B cell (primary cell): ENCODE data around the gene TNNT3. TPM values are rescaled to one million over a fixed set of nuclear protein-coding genes. Genes with fewer than 3 reads are reported as not detected.
A peak's percentile ranks its signal among the peaks of the same experiment; 100 is the strongest.
"Not testable (repeated sequence)": the region's sequence is repeated elsewhere in the genome, so short reads cannot be mapped to it uniquely, and the experiment has no call there.

Experiments used
- ATAC-seq: fragments of 200-7000 bp; cut with Tn5 transposase; one replicate; pipeline ENCODE4 v1.10.0; 2021; ENCODE audit warnings: low read depth, mild to moderate bottlenecking, moderate number of reproducible peaks, moderate library complexity
- CTCF ChIA-PET: fragments of 350-600 bp; sonication (Branson Sonifier 250); formaldehyde crosslinking; loops from one replicate; lab custom pipeline; 2021; ENCODE audit warnings: antibody characterized with exemption, inconsistent platforms; lab: Charles Lee
- POLR2A ChIA-PET: fragments of 350-600 bp; sonication (Branson Sonifier 250); formaldehyde crosslinking; loops from one replicate; lab custom pipeline; 2021; ENCODE audit warnings: antibody characterized with exemption; lab: Charles Lee
- DNase-seq: peaks from one replicate; pipeline ENCODE4 v3.0.0; 2013
- H2AFZ ChIP-seq: 2 replicates; pipeline ENCODE4 v1.6.1; 2012; ENCODE audit warnings: mild to moderate bottlenecking, low read depth, low read length; ENCODE audit not compliant: insufficient read depth, poor library complexity, severe bottlenecking
- H3K27ac ChIP-seq, 2 donors: 1 replicate in 1 of 2; 2 replicates in 1 of 2; pipeline ENCODE4 v1.5.1; 2012 to 2013; ENCODE audit warnings: low read length in 2 of 2, mild to moderate bottlenecking in 2 of 2, moderate library complexity in 1 of 2
- H3K27me3 ChIP-seq, 4 experiments: fragments of 200-600 bp in 1 of 4; sonication (generic) in 1 of 4; replicated peaks in 1 of 4; 1 replicate in 2 of 4; 2 replicates in 2 of 4; pipeline versions ENCODE4 v1.6.1 to v1.7.0; 2013 to 2016; ENCODE audit warnings: low read length in 3 of 4, mild to moderate bottlenecking in 2 of 4, mixed read lengths in 1 of 4, moderate library complexity in 1 of 4; ENCODE audit not compliant: insufficient read depth in 4 of 4, control insufficient read depth in 3 of 4; ENCODE audit errors: control extremely low read depth in 1 of 4
- H3K36me3 ChIP-seq, 2 experiments: replicated peaks in 1 of 2; 1 replicate in 1 of 2; 2 replicates in 1 of 2; pipeline versions ENCODE4 v1.6.1 to v1.7.1; 2013; ENCODE audit warnings: low read length in 1 of 2; ENCODE audit not compliant: insufficient read depth in 2 of 2, control insufficient read depth in 1 of 2; ENCODE audit errors: control extremely low read depth in 1 of 2, extremely low read depth in 1 of 2
- H3K4me1 ChIP-seq, 2 donors: fragments of 200-600 bp in 1 of 2; sonication (generic) in 1 of 2; 1 replicate in 1 of 2; 2 replicates in 1 of 2; pipeline versions ENCODE4 v1.5.1 to v1.6.1; 2013 to 2017; ENCODE audit warnings: low read length in 2 of 2; ENCODE audit not compliant: control insufficient read depth in 2 of 2, insufficient read depth in 2 of 2
- H3K4me2 ChIP-seq: replicated peaks from 2 replicates; pipeline ENCODE3; 2012; ENCODE audit warnings: mild to moderate bottlenecking, low read depth, low read length; ENCODE audit not compliant: poor library complexity, severe bottlenecking
- H3K4me3 ChIP-seq, 5 experiments: fragments of 200-600 bp in 1 of 5; sonication (generic) in 1 of 5; 1 replicate in 3 of 5; 2 replicates in 2 of 5; pipeline versions ENCODE4 v1.5.1 to v1.7.0; 2011 to 2016; ENCODE audit warnings: low read length in 4 of 5, mild to moderate bottlenecking in 4 of 5, low read depth in 2 of 5, control low read depth in 1 of 5, moderate library complexity in 1 of 5; ENCODE audit not compliant: insufficient read depth in 1 of 5; ENCODE audit errors: control extremely low read depth in 1 of 5, extremely low read depth in 1 of 5
- H3K79me2 ChIP-seq: fragments of 200-600 bp; sonication (generic); one replicate; pipeline ENCODE4 v1.6.0; 2016; ENCODE audit warnings: low read length; ENCODE audit not compliant: control insufficient read depth, insufficient read depth
- H3K9ac ChIP-seq: fragments of 200-600 bp; sonication (generic); 2 replicates; pipeline ENCODE4 v1.6.1; 2017; ENCODE audit warnings: mild to moderate bottlenecking, low read length, moderate library complexity
- H3K9me3 ChIP-seq, 3 donors: one replicate each; pipeline versions ENCODE4 v1.6.1 to v1.7.1; 2013; ENCODE audit warnings: low read length in 2 of 3; ENCODE audit not compliant: control insufficient read depth in 2 of 3, insufficient read depth in 1 of 3; ENCODE audit errors: control extremely low read depth in 1 of 3
- H4K20me1 ChIP-seq: 2 replicates; pipeline ENCODE4 v1.6.0; 2012; ENCODE audit warnings: mild to moderate bottlenecking, low read length; ENCODE audit not compliant: insufficient read depth, control insufficient read depth, poor library complexity, severe bottlenecking
- H3K27ac Mint-ChIP-seq: one replicate; pipeline ENCODE4 v1.8.0; 2021; ENCODE audit warnings: mixed read lengths
- H3K27me3 Mint-ChIP-seq: one replicate; pipeline ENCODE4 v1.8.0; 2021; ENCODE audit warnings: mixed read lengths
- H3K4me1 Mint-ChIP-seq: one replicate; pipeline ENCODE4 v1.8.0; 2021; ENCODE audit warnings: mixed read lengths
- H3K4me3 Mint-ChIP-seq: one replicate; pipeline ENCODE4 v1.8.0; 2021; ENCODE audit warnings: mixed read lengths
- H3K9me3 Mint-ChIP-seq: one replicate; pipeline ENCODE4 v1.8.0; 2022; ENCODE audit warnings: mixed read lengths; ENCODE audit not compliant: insufficient read depth
- EZH2 ChIP-seq: IDR thresholded peaks from 2 replicates; pipeline ENCODE4 v1.6.1; 2012; ENCODE audit warnings: borderline replicate concordance, low read depth, mild to moderate bottlenecking, moderate library complexity, low read length; ENCODE audit not compliant: insufficient read depth, poor library complexity, severe bottlenecking
- WGBS: methylation state at CpG from one replicate; pipeline ENCODE4 v1.1.5; 2013; ENCODE audit warnings: missing lambda C conversion rate; ENCODE audit not compliant: insufficient coverage; 5-methylcytosine and 5-hydroxymethylcytosine counted together
- intact Hi-C: fragments of 100-400 bp; cut with micrococcal nuclease; formaldehyde crosslinking; loops from one replicate; pipeline ENCODE4 v1.10.0; 2022
- polyA plus RNA-seq: library from polyadenylated mRNA; depleted of rRNA; stranded (reverse); fragments of >200 nt; gene quantifications from 2 replicates; pipeline ENCODE4 v1.2.3, GENCODE V29; 2012
- total RNA-seq, 2 donors: library from RNA; stranded (reverse); fragments of 120-200 nt in 1 of 2; gene quantifications; 1 replicate in 1 of 2; 2 replicates in 1 of 2; pipeline versions ENCODE4 v1.2.3 to v1.2.4, GENCODE V29; 2013 to 2022
- TF ChIP-seq, protein P1 (sequence below): fragments of 200-600 bp; IDR thresholded peaks from one replicate; pipeline ENCODE4 v1.8.0; 2022; ENCODE audit warnings: antibody characterized with exemption, mild to moderate bottlenecking

Gene TNNT3
- total and polyA plus RNA-seq, 2 donors (not counting 1 experiment from before 2014, with no cell fraction given): 2.5 to 10.0 TPM

DNA sequence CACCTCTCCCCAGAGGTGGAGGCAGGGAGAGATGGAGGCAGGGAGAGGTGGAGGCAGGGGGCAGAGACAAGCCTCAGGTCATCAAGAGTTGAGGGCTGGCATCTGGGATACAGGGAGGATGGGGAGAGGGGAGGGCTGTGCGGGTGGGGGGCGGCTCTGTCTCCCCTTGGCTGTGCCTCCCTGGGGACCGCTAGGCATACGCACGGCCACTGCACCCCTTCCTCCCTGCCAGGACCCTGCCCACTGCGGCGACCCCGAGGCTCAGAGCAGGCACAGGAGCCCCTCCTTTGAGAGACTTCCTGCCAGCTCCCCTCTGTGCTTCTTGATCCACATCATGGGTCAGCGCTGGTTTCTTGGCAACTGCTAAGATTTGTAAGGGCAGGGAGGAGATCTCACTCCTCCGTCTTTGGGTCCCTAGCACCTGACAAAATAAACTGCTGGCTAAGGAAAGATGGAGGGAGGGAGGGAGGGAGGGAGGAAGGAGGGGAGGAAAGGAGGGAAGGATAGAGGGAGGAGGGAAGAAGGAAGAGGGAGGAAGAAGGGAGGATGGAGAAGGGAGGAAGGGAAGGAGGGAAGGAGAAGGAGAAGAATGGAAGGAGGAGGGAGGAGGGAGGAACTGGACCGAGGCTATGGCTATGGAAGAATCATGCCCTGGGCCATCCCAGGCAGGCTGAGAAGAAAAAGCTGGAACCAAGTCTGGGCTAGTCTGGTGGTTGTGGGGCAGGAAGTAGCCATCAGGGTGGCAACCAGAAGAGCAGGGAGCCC, 46.3 kb upstream of the TNNT3 start:
- no peak overlapping the region for H3K4me3 Mint-ChIP-seq
- no peak for DNase-seq
- no peak overlapping the region for H3K9ac ChIP-seq
- peaks cover 61% of the 10 kb centered on the region for H3K4me1 Mint-ChIP-seq
- WGBS: 86% methylated on average over 7 of the region's 11 CpGs
- no peak for ATAC-seq
- CTCF ChIA-PET: interaction anchor here (1.1 kb wide), 1 partner anchor 9 kb away, joined by 5 read pairs; no protein-coding TSS in a partner anchor
- peaks cover 100% of the 10 kb centered on the region for H4K20me1 ChIP-seq
- peak overlapping the region in 1 of 2 donors; percentile 62 for H3K27ac ChIP-seq
- H3K4me1 ChIP-seq: peaks cover 34 to 85% of the 10 kb centered on the region in 2 donors
- POLR2A ChIA-PET: interaction anchor here (0.7 kb wide), 1 partner anchor 25 kb away, joined by 7 read pairs; no protein-coding TSS in a partner anchor
- H3K9me3 ChIP-seq: no peaks in the 10 kb centered on the region
- no peak for TF ChIP-seq EZH2
- TF ChIP-seq, protein P1, sequence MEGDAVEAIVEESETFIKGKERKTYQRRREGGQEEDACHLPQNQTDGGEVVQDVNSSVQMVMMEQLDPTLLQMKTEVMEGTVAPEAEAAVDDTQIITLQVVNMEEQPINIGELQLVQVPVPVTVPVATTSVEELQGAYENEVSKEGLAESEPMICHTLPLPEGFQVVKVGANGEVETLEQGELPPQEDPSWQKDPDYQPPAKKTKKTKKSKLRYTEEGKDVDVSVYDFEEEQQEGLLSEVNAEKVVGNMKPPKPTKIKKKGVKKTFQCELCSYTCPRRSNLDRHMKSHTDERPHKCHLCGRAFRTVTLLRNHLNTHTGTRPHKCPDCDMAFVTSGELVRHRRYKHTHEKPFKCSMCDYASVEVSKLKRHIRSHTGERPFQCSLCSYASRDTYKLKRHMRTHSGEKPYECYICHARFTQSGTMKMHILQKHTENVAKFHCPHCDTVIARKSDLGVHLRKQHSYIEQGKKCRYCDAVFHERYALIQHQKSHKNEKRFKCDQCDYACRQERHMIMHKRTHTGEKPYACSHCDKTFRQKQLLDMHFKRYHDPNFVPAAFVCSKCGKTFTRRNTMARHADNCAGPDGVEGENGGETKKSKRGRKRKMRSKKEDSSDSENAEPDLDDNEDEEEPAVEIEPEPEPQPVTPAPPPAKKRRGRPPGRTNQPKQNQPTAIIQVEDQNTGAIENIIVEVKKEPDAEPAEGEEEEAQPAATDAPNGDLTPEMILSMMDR: no peak
- no peaks in the 10 kb centered on the region for H3K9me3 Mint-ChIP-seq
- H3K4me2 ChIP-seq: peak overlapping the region; percentile 12
- peaks cover 92% of the 10 kb centered on the region for H3K79me2 ChIP-seq
- H3K27me3 Mint-ChIP-seq: no peaks in the 10 kb centered on the region
- H3K4me3 ChIP-seq: no peak overlapping the region
- peak overlapping the region; percentile 59 for H3K27ac Mint-ChIP-seq
- peaks cover 0 to 17% of the 10 kb centered on the region in 2 experiments for H3K36me3 ChIP-seq
- intact Hi-C loops: no loop called here
- H3K27me3 ChIP-seq: no peaks in the 10 kb centered on the region
- H2AFZ ChIP-seq: no peak overlapping the region

DNA sequence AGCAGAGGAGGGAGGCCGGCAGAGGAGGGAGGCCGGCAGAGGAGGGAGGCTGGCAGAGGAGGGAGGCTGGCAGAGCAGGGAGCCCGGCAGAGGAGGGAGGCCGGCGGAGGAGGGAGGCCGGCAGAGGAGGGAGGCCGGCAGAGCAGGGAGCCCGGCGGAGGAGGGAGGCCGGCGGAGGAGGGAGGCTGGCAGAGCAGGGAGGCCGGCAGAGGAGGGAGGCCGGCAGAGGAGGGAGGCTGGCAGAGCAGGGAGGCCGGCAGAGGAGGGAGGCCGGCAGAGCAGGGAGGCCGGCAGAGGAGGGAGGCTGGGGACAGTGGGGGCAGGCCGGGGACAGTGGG, 45.7 kb upstream of the TNNT3 start:
- 89% methylated on average over 11 of the region's 17 CpGs for WGBS
- H3K9me3 ChIP-seq, H3K27me3 Mint-ChIP-seq, intact Hi-C loops, H3K4me3 ChIP-seq, H3K27me3 ChIP-seq, H3K9ac ChIP-seq, H3K4me3 Mint-ChIP-seq, H2AFZ ChIP-seq, H3K27ac Mint-ChIP-seq, ATAC-seq, DNase-seq, H3K9me3 Mint-ChIP-seq: not testable (repeated sequence)
- H3K4me1 Mint-ChIP-seq: peaks cover 64% of the 10 kb centered on the region
- CTCF ChIA-PET: interaction anchor here (1.1 kb wide), 1 partner anchor 9 kb away, joined by 5 read pairs; no protein-coding TSS in a partner anchor
- Histone ChIP-seq H3K27ac (peak overlapping the region in 1 of 2 donors; percentile 62), H3K4me1 (peaks cover 28 to 85% of the 10 kb centered on the region in 2 donors), H3K4me2 (peak overlapping the region; percentile 12), H3K79me2 (peaks cover 92% of the 10 kb centered on the region), H4K20me1 (peaks cover 100% of the 10 kb centered on the region), H3K36me3 (peaks cover 0 to 17% of the 10 kb centered on the region in 2 experiments)
- POLR2A ChIA-PET: interaction anchor here (0.7 kb wide), 1 partner anchor 26 kb away, joined by 7 read pairs; no protein-coding TSS in a partner anchor

DNA sequence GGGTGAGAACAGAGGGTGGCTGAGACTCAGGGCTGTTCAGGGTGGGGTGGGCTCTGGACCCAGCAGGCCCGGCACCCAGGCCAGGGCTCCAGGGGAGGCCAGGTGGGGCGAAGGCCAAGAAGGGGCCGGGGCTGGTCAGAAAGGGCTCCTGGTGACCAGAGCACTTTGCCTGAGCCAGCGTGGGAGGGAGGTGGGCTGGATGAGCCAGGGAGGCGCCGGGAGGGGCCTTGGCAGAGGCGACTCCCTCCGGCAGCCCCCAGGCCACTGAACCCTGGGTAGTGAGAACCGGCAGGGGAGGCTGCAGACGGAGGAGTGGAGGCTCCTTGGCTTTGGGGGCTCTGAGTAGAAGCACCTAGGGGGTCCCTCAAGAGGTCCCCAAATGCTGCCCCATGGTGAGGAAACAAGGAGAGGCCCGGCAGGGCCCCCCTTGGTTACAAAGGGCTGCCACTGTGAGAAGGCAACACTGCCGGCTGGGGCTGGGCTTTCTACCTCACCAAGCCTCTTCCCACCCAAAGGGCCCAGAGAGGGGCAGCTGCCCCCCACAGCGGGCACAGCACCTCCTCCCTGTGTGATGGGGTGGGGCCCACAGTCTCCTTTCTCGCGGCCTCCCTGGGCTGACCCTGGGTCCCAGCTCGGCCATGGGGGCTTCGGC, 44.9 kb upstream of the TNNT3 start:
- POLR2A ChIA-PET, H3K4me3 Mint-ChIP-seq, H3K4me2 ChIP-seq, ATAC-seq, H3K9me3 ChIP-seq, DNase-seq, H3K27me3 Mint-ChIP-seq, H3K9ac ChIP-seq, H3K27me3 ChIP-seq, H3K4me3 ChIP-seq, H3K27ac Mint-ChIP-seq, H3K27ac ChIP-seq, CTCF ChIA-PET, H2AFZ ChIP-seq, intact Hi-C loops, H3K9me3 Mint-ChIP-seq: not testable (repeated sequence)
- peaks cover 91% of the 10 kb centered on the region for H3K79me2 ChIP-seq
- 91% methylated on average over 16 of the region's 17 CpGs for WGBS
- H3K36me3 ChIP-seq: peaks cover 0 to 17% of the 10 kb centered on the region in 2 experiments
- peaks cover 27 to 83% of the 10 kb centered on the region in 2 donors for H3K4me1 ChIP-seq
- H4K20me1 ChIP-seq: peaks cover 100% of the 10 kb centered on the region
- H3K4me1 Mint-ChIP-seq: peaks cover 62% of the 10 kb centered on the region
